ENCODE results near the gene TAS2R42.

- TF ChIP-seq CTCF (IDR thresholded peaks at IDR 0.05; ENCODE audit: poor library complexity, severe bottlenecking) (no peak), POLR2AphosphoS5 (IDR thresholded peaks at IDR 0.05) (no peak)
These were observed 24.2 kb downstream of the TAS2R42 start for GRCh38 chr12:11162502-11162901.

Measured in neural cell (in vitro differentiated cells).